Measurements from ENCODE around the gene UVRAG.

- no peak for TF ChIP-seq POLR2AphosphoS5 (IDR thresholded peaks at IDR 0.05; ENCODE audit: insufficient read depth in 1 of 2, low read depth in 1 of 2)
- TF ChIP-seq POLR2A (IDR thresholded peaks at IDR 0.05) = no peak
- TF ChIP-seq CTCF (IDR thresholded peaks at IDR 0.05) = no peak
Observed at GRCh38 chr11:75994616-75995015, 179.6 kb downstream of the UVRAG start.
